Mammary epithelial cell (primary cell): Measurements from ENCODE around the gene RPL7A.
"Not testable (repeated sequence)": the region's sequence is repeated elsewhere in the genome, so short reads cannot be mapped to it uniquely, and the experiment has no call there.

Experiments used
- CTCF ChIP-seq, 2 donors: IDR thresholded peaks in 1 of 2; conservative IDR thresholded peaks in 1 of 2; 2 replicates each; pipeline ENCODE4 v1.5.1; 2011 to 2012; ENCODE audit warnings: inconsistent platforms in 2 of 2, low read length in 2 of 2, mild to moderate bottlenecking in 2 of 2, control low read depth in 1 of 2, low read depth in 1 of 2; ENCODE audit not compliant: insufficient read depth in 1 of 2; ENCODE audit errors: extremely low read depth in 1 of 2
- EZH2 ChIP-seq: IDR thresholded peaks from 2 replicates; pipeline ENCODE4 v1.6.1; 2012; ENCODE audit warnings: low read length, inconsistent platforms, borderline replicate concordance

DNA sequence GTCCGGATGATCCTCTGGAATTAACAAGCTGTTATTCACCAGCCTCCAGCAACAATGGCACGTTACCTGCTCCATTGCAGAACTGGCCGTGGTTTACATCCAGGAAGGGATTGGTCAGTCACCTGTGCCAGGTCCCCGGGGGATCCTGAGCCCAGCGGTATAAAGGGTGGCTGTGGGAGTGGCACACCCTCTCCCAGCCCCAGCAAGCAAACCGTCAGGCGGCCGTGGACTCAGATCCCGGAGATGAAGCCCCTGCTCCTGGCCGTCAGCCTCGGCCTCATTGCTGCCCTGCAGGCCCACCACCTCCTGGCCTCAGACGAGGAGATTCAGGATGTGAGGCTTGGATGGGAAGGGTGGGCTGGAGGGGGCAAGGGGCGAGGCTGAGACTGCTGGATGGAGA is 30.5 kb upstream of the RPL7A start:
- TF ChIP-seq CTCF (conservative IDR thresholded peaks at IDR 0.05 in 1 of 2, IDR thresholded peaks at IDR 0.05 in 1 of 2; ENCODE audit: extremely low read depth in 1 of 2, insufficient read depth in 1 of 2, low read depth in 1 of 2, low read length in 2 of 2); EZH2: not testable (repeated sequence)
